GM18519 (cell line): ENCODE results near the gene CA12.
"Not testable (repeated sequence)": the region's sequence is repeated elsewhere in the genome, so short reads cannot be mapped to it uniquely, and the experiment has no call there.

Experiments
- ATAC-seq: cut with Tn5 transposase; IDR thresholded peaks from one replicate; pipeline ENCODE4 v1.9.1; 2021; ENCODE audit warnings: mild to moderate bottlenecking, moderate library complexity; ENCODE audit not compliant: unreplicated experiment, low FRiP score

Gene CA12

DNA sequence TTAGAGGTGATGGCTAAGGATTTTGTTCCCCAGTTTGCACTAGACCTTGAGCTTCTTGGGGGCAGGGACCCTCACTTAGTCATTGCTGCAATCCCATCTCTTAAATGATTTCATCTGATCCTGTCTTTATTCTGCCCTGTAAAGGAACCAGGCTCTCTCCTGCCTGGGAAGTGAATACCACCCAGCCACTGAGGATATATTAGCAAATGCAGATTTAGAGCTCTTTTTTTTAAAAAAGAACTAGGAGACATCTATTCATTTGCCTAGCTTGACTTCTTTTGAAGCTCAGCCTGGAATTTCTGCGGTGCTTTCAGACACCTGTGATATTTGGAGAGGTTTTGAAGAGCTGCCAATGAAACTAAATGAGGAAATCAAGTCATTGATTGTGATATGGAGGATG is 41.8 kb downstream of the CA12 start:
- no peak for ATAC-seq

DNA sequence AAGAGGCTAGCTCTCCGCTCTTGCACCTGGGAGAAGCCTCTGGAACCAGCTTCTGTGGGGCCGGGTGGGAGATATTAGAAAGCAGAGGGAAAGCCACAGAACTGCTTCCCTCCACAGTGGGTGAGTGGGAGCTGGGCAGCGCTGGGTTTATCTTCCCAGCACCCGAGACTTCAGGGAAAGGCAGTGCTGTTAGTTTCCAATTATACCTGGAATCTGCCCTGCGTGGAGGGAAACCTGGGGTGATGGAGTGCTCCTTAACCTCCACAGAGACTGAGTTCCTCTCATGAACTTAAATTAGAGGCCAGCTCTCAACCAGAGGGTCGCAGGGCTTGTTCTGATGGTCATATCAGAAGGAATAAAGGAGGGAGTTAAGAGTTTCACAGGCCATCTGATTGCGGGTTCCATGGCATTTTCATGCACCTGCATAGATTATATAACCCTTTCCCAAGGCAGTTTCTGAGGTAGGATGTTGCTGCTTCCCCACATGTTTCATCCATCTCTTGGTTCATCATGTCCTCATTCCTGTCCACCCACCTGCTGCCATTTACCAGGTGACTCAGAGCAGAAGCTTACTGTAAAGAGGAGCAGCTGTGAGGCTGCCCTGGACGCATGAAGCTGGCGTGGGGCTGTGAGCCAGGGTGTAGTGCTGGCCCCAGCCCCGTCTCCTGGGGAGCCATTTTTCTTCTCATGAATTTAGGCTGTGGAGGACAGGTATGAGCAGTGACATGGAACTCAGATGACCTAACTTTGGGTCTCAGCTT is 42.5 kb downstream of the CA12 start:
- no peak for ATAC-seq

DNA sequence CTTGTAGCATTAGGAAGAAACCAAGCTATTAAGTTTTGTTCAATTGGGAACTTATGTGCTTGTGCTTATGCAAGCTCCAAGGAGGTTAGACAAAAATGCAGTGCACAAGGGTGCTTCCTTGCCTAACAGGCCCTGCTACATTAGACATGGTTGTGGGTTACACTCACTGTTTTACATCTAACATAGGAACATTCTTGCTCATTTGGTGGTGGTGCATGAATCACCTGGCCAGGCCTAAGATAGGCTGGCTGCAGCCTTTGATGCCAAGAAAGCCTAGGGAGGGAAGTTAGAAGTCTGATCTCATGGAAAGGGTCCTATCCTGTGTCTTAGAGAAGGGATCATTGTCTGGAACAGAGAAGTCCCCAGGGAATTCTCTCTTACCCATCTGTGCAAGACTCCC is 43.5 kb downstream of the CA12 start:
- no peak for ATAC-seq

DNA sequence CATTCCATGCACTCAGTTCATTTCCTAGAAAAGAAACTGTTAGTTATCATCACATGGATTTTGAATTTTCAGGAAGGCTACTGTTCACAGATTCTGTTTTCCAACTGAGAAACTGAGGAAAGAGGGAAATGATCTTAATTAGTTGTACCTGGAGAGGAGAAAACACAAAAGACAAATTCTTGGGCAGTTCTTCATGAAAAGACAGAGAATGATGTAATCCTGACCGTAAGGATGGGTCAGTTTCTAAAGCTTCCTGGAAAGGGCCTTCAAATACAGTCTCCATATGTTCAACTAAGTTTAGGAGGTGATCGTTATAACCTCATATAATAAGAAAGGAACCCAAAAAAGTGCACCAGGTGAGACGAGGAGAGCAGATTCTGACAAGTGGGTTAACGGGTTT is 44.6 kb downstream of the CA12 start:
- ATAC-seq: no peak

DNA sequence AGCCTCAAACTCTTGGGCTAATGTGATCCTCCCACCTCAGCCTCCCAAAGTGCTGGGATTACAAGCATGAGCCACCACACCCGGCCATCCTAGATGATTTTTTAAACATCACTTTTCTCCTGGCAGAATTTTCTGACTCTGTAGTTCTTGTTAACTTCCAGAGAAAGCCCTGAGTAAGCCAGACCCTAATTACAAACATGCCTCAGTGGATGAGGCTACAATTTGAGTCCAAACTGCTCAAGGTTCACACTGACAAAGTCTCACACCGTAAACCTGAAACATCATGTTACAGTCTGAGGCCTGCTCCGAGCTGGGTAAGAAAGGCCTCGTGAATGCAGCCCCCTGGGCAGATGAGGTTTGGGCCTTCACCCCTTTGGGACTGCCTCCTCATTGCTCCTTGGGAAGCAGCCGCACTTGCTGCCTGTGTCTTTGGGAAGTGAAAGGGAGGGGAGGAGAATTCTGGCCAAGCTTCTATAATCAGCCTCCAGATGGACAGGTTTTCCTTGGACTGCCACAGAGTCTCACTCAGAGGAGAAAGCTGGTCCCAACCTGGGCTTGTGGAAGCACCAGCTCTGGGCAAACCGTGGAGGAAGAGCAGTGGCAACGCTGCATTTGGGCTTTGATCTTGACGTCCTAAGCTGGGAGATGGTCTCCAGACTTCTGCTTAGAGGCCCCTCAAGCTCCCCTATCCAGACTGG is 46.0 kb downstream of the CA12 start:
- no peak for ATAC-seq

DNA sequence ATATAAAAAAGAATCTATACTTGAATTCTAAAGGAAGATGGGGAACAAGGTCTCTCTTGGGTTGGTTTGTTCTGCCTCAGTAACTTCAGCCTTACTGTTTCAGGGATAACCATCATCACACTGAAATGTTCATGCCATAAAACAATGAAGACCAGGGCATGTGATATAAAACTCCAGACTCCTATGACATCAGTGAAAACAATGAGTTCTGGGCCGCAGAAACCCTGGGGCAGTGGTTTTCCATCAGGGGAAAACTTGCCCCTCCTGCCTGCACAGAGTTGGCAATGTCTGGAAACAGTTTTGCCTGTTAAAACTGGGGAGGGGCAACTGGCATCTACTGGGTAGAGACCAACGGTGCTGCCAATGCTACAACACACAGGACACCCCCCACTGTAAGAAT is 46.8 kb downstream of the CA12 start:
- ATAC-seq: no peak

DNA sequence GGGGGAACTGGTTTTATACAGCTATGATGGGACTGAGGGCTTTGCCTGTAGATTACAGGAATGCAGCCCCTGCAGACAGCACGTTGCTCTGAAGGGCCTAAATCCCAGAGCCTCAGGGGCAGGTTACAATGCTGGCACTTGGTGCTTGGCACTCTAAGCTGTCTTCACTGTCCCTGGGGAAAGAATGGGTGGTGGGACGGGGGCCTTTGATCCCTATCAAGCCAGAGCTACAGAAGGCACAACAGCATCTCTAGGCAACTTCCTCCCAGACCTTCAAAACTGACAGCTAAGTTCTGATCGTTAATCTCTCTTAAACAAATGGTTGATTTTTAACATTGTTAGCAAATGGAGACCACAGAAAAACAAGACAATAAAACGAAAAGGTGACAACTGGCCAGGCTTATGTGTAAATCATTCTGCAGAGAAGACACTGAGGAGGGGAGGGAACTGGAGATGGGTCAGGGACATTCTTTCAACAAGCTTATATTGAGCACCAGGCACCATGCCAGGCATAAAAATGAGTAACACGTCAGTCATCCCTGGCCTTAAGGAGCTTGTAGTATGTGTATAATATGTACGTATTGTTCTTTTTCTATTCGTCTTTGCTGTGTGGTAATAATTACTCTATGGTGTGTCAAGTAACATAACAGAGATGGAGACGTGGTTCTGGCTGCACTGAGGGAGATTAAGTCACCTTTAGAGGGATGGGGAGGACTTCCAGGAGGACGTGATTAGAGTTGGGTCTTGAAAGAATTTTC is 49.1 kb downstream of the CA12 start:
- no peak for ATAC-seq

DNA sequence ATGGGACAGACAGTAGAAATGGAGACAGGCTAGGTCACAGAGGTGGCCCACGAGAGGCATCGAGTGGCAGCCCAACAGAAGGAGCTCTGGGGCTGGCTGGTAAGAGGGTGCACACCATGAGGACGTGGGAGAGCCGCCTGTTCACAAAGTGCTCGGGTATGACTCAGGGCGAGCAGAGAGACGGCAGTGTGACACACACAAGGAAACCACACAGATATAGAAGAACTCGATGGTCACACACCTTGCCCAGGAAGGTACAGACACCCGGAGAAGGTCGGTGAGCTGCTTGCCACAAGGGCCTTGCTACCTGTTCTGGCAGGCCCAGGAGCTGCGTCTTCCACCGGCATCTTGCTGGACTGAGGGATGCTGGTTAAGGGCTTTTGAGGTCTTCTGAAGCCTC is 50.2 kb downstream of the CA12 start:
- no peak for ATAC-seq

DNA sequence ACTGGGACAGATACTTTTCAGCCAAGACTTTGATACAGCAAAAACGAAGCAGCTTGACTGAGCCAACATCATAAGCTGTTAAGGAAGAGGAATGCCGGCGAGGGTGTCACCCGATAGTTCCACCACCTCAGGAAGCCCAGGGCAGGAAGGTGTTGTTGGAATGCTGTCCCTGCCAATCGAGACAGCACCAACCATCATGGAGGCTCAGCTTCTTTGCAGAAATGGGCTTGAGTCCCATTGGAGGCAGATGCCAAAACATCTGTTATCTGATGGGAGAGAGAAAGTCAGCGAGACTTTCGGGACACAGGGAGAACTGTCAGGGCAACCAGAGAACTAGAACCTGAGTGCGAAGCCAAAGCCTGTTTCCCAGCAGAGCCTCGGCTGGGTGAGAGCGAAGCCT is 50.7 kb downstream of the CA12 start:
- ATAC-seq: no peak

DNA sequence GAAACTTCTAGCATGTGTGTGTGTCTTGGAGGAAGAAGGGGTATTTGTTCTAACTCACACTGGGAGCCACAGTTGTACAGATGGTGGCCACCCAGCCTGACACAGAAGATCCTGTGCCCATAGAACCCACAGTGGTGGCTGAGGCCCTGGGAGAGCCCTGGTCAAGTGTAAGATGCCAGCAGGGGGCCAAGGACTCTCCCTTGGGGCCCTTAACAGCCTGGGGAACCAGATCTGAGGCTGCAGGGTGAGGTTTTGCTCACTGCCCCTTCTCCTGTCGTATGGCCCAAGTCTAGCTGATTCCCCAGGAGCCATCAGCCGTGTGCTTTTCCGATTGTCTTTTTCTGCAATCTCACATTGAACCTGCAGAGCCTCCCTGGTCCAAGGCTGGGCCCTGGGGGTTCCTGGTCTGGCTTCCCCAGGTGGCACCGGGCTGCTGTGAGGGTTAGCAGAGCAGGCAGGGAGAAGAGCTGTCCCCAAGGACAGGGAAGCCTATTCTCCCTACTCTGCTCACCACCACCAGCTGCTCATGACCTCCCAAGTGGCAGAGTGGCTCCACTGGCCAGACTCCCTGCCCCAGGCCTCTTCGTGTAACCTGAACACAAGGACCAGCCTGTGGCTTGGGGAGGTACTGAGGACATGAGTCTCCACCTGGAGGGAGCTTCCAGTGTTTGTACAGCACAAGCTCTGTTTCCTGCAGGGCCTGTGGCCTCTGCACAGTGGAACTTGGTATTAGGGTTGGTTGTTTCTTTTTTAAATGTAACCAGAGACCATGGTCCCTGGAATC is 51.9 kb downstream of the CA12 start:
- no peak for ATAC-seq

DNA sequence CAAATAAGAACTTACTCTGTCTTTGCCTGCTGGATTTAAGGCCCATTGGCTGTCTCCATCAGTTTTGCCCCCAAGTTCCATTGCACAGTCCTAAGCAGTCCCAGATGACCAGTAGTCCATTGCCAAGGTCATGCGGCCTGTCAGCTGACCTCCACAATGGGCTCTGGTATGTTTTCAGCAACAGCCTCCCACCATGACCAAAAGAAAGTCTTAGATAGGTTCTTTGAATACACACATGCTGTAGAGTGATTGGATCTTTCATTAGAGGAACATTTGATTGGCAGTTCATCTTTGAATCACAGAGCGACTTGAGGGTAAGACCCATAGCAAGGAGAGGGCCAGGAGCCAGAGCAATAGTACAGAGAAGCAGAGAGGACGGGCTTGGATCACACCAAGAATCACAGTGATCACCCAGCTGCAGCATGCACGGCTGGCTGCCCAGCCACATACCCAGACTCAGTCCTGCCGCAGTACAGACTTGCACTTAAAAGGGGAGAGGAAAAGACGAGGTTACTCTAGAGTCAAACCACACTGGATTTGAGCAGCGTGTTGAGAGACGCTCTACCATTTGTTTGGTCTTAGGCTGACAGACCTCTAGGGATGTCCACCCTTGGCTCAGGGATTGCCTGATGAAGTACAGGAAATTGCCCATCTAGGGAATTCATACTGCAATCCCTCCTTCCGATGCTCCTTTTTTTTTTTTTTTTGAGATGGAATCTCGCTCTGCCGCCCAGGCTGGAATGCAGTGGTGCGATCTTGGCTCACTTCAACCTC is 53.8 kb downstream of the CA12 start:
- ATAC-seq: no peak

DNA sequence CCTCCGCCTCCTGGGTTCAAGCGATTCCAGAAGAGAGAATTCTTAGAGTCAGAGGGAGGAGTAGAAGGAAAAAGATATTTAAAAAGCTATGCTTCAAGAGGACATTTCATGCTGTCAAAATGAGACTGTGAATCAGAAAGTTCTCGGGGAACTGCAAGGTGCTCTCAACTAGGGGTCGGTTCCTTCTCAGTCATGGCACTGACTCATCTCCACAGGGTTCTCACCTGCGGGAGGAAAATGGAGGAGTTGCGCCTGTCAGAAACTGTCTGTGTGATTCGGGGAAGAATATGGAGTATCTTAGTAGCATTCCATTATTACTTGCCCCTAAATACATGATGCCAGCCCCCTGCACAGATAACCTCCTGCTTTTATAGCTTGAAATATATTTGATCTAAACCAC is 56.9 kb downstream of the CA12 start:
- no peak for ATAC-seq

DNA sequence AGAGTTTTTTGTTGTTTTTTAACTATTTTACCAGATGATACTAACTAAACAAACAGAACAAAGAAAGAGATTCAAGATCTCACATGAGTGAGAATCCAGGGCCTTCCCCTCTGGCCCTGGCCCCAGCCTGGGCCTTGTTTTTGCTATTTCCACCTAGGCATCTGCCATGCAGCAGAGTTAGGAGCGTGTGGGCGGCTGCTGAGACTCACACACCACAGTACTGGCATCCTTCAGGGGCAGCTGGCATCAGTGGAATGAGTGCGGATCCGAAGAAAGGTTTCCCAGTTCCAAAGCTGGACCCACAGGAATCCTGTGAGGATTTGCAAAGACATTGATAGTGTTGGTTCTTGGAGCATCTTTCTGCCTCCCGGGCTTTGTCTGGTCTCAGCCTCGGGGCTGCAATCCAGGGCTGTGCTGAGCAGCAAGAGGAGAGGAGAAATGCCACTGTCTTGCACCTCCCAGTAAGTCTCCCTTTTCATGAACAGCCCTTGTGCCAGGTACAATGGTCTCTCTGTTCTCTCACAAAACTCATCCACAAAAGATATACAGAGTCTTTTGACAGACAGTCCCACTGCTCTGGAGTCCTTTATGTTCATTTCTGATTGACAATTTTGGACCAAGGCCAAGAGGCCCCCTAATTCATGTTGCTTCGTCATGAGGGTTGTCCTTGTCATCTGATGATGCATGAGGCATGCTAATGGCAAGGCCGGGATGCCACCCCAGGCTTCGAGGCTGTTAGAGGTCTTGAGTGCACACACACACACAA is 57.7 kb downstream of the CA12 start:
- no peak for ATAC-seq

DNA sequence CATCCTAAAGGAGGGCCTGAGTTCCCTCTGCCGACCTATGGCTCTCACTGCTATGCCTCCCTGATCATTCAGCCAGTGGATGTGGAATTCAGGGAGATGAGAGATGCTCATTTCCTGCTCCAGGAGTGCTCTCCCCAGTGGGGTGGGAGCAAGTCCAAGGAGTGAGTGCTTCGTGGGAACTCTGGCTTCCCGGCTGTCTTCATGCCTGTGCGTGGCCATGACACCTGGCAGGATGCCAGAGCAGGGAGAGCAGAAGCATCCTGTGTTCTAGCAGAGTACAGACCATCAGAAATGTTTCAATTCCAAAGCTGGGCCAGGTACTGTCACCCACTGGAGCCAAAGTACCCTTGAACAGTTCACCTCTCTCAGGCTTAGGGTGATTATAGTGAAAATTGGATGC is 59.1 kb downstream of the CA12 start:
- no peak for ATAC-seq

DNA sequence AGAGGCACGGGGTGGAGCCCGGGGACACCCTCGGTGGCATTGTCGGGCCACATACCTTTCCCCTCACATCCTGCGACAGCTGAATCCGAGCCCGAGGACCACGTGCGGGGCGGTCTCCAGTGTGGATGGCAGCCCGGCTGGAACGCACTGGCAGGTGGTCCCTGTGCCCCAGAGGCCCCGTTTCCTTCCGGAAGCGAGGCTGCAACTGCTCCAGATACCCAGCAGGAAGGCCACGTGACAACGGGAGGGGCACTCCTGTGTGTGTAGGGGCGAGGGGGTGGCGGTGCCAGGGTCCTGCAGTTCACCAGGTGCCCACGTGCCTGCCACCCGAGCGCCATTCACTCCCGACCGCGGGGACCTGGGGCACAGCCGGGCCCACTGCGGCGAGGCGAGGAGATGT is 60.2 kb downstream of the CA12 start:
- ATAC-seq: no peak

DNA sequence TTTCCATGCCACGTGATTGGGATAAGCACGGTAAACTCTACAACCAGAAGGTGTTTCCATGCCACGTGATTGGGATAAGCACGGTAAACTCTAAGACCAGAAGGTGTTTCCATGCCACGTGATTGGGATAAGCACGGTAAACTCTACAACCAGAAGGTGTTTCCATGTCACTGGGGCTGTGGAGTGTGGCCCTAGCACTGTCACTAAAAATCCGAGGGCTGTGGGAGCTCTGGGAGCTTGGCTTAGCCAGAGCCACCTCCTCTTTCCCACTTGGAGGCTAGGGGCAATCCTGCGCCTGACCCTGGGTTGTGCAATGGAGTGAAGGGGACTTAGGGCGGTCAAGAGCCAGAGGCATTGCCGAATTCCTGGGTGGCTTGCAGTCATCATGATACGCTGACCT is 60.7 kb downstream of the CA12 start:
- not testable (repeated sequence) for ATAC-seq

DNA sequence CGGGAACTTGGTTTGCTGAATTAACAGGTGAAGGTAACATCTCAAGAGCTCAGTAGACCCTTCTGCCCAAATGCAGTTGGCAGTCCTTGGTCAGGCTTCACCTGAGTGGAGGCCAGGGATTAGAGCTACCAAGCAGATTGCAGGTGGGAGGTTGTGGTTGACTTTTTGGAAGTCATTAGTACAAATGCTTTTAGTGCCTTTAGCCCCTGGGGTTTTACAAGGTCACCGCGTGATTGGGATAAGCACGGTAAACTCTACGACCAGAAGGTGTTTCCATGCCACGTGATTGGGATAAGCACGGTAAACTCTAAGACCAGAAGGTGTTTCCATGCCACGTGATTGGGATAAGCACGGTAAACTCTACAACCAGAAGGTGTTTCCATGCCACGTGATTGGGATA is 61.2 kb downstream of the CA12 start:
- ATAC-seq: not testable (repeated sequence)

DNA sequence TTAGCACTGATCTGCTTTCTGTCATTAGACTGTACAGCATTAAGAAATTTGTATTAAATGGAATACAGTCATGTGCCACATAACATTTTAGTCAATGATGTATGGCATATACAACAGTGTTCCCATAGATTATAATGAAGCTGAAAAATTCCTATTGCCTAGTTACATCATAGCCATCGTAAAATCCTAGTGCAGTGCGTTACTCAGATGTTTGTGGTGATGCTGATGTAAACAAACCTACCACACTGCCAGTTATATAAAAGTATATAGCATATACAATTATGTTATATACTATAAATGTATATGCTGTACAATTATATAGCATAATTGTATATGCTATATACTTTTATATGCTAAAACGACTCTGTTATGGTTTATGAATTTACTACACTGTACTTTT is 62.6 kb downstream of the CA12 start:
- no peak for ATAC-seq

DNA sequence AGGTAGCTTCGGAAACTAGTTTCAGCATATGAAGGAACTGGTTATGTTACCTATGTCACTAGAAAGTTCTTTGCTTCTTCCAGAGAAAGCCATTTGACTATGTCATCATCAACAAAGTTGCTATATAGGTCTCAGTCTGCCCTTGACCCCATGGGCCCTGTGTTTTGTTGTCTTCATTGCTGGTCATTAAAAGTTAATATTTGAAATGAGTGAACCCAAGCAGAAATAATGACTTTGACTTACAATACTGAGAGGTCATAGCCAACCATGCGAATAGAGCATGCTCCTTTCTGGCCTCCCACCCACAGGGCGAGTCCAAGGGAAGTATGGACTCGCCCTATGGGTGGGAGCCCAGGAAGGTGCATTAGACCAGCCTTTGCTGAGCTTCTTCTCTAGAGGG is 63.3 kb downstream of the CA12 start:
- no peak for ATAC-seq
